ENCODE data around the gene ERH. TPM values are rescaled to one million over a fixed set of nuclear protein-coding genes. Genes with fewer than 3 reads are reported as not detected.

The ERH gene
- total and polyA plus RNA-seq, 2 donors (not counting 3 experiments of a cell fraction or from before 2014, with no cell fraction given), result 157 to 263 TPM

DNA sequence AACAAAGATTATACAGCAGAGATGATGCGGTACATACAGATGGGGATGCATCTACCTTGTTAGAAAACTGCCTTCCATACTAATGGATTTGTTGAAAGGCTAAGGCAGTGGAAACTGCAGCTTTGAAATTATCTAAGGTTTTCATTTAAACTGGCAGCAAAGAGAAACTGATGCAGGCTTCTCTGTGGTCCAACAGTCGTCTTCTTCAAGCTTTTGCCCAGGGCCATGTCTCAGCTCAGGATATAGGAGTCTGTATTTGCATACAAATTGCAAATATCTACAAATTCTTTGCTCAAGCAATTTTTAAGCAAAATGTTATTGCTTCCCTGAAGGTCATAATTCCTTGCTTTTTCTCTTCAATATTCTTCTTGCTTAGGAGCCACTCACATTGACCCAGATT lies 33.7 kb downstream of the ERH start:
- ChIA-PET POLR2A (no interaction called here), CTCF (interaction anchor here (2.5 kb wide), 1 partner anchor 235 kb away, joined by 6 read pairs; no protein-coding TSS in a partner anchor)
- TF ChIP-seq EZH2 (IDR thresholded peaks at IDR 0.05; ENCODE audit: borderline replicate concordance, low read depth, low read length, severe bottlenecking), result no peak
- no peak for TF ChIP-seq MYC (IDR thresholded peaks at IDR 0.05; ENCODE audit: low read depth, low read length)
- no peak for TF ChIP-seq MAX (IDR thresholded peaks at IDR 0.05; ENCODE audit: insufficient read depth, insufficient read length)
- TF ChIP-seq POLR2A (IDR thresholded peaks at IDR 0.05; ENCODE audit: low read depth, low read length), result no peak
- no peak for TF ChIP-seq POLR2AphosphoS5 (IDR thresholded peaks at IDR 0.05; ENCODE audit: insufficient read depth, low read depth, low read length)
- TF ChIP-seq GATA2 (IDR thresholded peaks at IDR 0.05; ENCODE audit: insufficient read depth, insufficient read length, low read depth, low read length), result no peak
- TF ChIP-seq JUN (IDR thresholded peaks at IDR 0.05; ENCODE audit: borderline replicate concordance, insufficient read depth, insufficient read length, low read depth), result no peak
- TF ChIP-seq, protein P1, sequence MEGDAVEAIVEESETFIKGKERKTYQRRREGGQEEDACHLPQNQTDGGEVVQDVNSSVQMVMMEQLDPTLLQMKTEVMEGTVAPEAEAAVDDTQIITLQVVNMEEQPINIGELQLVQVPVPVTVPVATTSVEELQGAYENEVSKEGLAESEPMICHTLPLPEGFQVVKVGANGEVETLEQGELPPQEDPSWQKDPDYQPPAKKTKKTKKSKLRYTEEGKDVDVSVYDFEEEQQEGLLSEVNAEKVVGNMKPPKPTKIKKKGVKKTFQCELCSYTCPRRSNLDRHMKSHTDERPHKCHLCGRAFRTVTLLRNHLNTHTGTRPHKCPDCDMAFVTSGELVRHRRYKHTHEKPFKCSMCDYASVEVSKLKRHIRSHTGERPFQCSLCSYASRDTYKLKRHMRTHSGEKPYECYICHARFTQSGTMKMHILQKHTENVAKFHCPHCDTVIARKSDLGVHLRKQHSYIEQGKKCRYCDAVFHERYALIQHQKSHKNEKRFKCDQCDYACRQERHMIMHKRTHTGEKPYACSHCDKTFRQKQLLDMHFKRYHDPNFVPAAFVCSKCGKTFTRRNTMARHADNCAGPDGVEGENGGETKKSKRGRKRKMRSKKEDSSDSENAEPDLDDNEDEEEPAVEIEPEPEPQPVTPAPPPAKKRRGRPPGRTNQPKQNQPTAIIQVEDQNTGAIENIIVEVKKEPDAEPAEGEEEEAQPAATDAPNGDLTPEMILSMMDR (IDR thresholded peaks at IDR 0.05; ENCODE audit: extremely low read depth in 1 of 2, insufficient read depth in 1 of 2, low read depth in 1 of 2, low read length in 2 of 2), result no peak
- no peak for TF ChIP-seq FOS (IDR thresholded peaks at IDR 0.05; ENCODE audit: borderline replicate concordance, insufficient read depth, low read length)
- H4K20me1 ChIP-seq (replicated peaks; ENCODE audit: control insufficient read depth, extremely low read depth, insufficient read depth, low read length), result no peaks in the 10 kb centered on the region
- H3K9ac ChIP-seq (replicated peaks; ENCODE audit: extremely low read depth, insufficient read depth, low read length), result no peak overlapping the region
- no peak overlapping the region for H2AFZ ChIP-seq (ENCODE audit: low read depth, low read length)
- H3K36me3 ChIP-seq (ENCODE audit: control insufficient read depth in 2 of 2, extremely low read depth in 1 of 2, insufficient read depth in 2 of 2, low read length in 2 of 2), result no peaks in the 10 kb centered on the region
- H3K4me3 ChIP-seq (replicated peaks in 1 of 3; ENCODE audit: insufficient read depth in 1 of 3, low read depth in 1 of 3, low read length in 3 of 3), result no peak overlapping the region
- no peak overlapping the region for H3K27ac ChIP-seq (ENCODE audit: insufficient read depth, low read depth, low read length)
- dilution Hi-C loops (cut with MboI; ENCODE audit: extremely low pct_ligation_motif_present, low sequenced_read_pairs) (no loop called here), intact Hi-C loops (cut with micrococcal nuclease) (no loop called here)
- H3K4me2 ChIP-seq (ENCODE audit: insufficient read depth, low read length), result no peak overlapping the region
- no peaks in the 10 kb centered on the region for H3K4me1 ChIP-seq (ENCODE audit: control insufficient read depth, extremely low read depth, insufficient read depth, low read length)
- no TSS peak for BruUV-seq (replicated peaks)
- no peaks in the 10 kb centered on the region for H3K79me2 ChIP-seq (ENCODE audit: control insufficient read depth, insufficient read depth, low read length)
- no peak for FAIRE-seq
- no peak for DNase-seq (ENCODE audit: low read depth, low spot score)
- H3K9me3 ChIP-seq (replicated peaks; ENCODE audit: control insufficient read depth, insufficient read depth, low read length), result no peaks in the 10 kb centered on the region
- peaks cover 0 to 2% of the 10 kb centered on the region in 2 experiments for H3K27me3 ChIP-seq (ENCODE audit: control insufficient read depth in 2 of 2, insufficient read depth in 2 of 2, low read length in 2 of 2)
- H3K9me1 ChIP-seq (replicated peaks; ENCODE audit: control insufficient read depth, extremely low read depth, insufficient read depth, low read length), result no peaks in the 10 kb centered on the region
